OCI-LY1 (cell line): ENCODE measurements around the gene WDSUB1.

Source experiments
- H2AFZ ChIP-seq: fragments of 200-600 bp; sonication (generic), shearing (Covaris generic); 2 replicates; pipeline ENCODE4 v1.6.0; 2014; ENCODE audit warnings: antibody characterized with exemption, mild to moderate bottlenecking, low read length
- H3F3A ChIP-seq: fragments of 200-600 bp; sonication (generic), shearing (Covaris generic); 2 replicates; pipeline ENCODE4 v1.6.0; 2014; ENCODE audit warnings: mild to moderate bottlenecking, antibody characterized with exemption, low read length, moderate library complexity; ENCODE audit not compliant: insufficient read depth
- H3K27ac ChIP-seq: fragments of 200-600 bp; sonication (generic); 2 replicates; pipeline ENCODE4 v1.5.1; 2014; ENCODE audit warnings: low read length, mixed run types, mild to moderate bottlenecking, low read depth; ENCODE audit not compliant: poor library complexity, severe bottlenecking
- H3K27me3 ChIP-seq: fragments of 200-600 bp; sonication (generic); 2 replicates; pipeline ENCODE4 v1.6.0; 2014; ENCODE audit warnings: antibody characterized with exemption, mild to moderate bottlenecking, low read length, moderate library complexity; ENCODE audit not compliant: insufficient read depth
- H3K36me3 ChIP-seq: fragments of 200-600 bp; sonication (generic); 2 replicates; pipeline ENCODE4 v1.6.1; 2014; ENCODE audit warnings: mild to moderate bottlenecking, antibody characterized with exemption, low read length, moderate library complexity, mixed read lengths; ENCODE audit not compliant: insufficient read depth
- H3K4me1 ChIP-seq: fragments of 200-600 bp; sonication (generic); 2 replicates; pipeline ENCODE4 v1.5.1; 2014; ENCODE audit warnings: mild to moderate bottlenecking, low read length, moderate library complexity; ENCODE audit not compliant: insufficient read depth, severe bottlenecking
- H3K4me2 ChIP-seq: fragments of 200-600 bp; sonication (generic), shearing (Covaris generic); 2 replicates; pipeline ENCODE4 v1.6.1; 2014; ENCODE audit warnings: low read length
- H3K4me3 ChIP-seq: fragments of 200-600 bp; sonication (generic); 2 replicates; pipeline ENCODE4 v1.5.1; 2014; ENCODE audit warnings: low read length, low read depth, mild to moderate bottlenecking, mixed read lengths; ENCODE audit not compliant: poor library complexity, severe bottlenecking
- H3K79me2 ChIP-seq: fragments of 200-600 bp; shearing (Covaris generic); 2 replicates; pipeline ENCODE4 v1.6.1; 2016; ENCODE audit warnings: mixed run types, low read length, mixed read lengths; ENCODE audit not compliant: insufficient read depth
- H3K9ac ChIP-seq: fragments of 200-600 bp; sonication (generic), shearing (Covaris generic); 2 replicates; pipeline ENCODE4 v1.6.1; 2014; ENCODE audit warnings: mild to moderate bottlenecking, low read length, mixed read lengths
- H3K9me2 ChIP-seq: fragments of 200-600 bp; sonication (generic), shearing (Covaris generic); 2 replicates; pipeline ENCODE4 v1.6.1; 2014; ENCODE audit warnings: low read depth, mild to moderate bottlenecking, low read length, mixed read lengths
- H3K9me3 ChIP-seq: fragments of 200-600 bp; shearing (Covaris generic); 2 replicates; pipeline ENCODE4 v1.6.1; 2014; ENCODE audit warnings: low read length, mixed read lengths
- H4K20me1 ChIP-seq: fragments of 200-600 bp; sonication (generic), shearing (Covaris generic); 2 replicates; pipeline ENCODE4 v1.6.0; 2016; ENCODE audit warnings: mild to moderate bottlenecking, low read length; ENCODE audit not compliant: insufficient read depth
- EZH2 ChIP-seq: fragments of 200-600 bp; sonication (generic), shearing (Covaris generic); IDR thresholded peaks from 2 replicates; pipeline ENCODE4 v1.8.0; 2017; ENCODE audit warnings: borderline replicate concordance, mixed run types, mild to moderate bottlenecking, antibody characterized with exemption, low read length, moderate library complexity, mixed read lengths
- TF ChIP-seq, protein P1 (sequence below): fragments of 200-600 bp; sonication (generic), shearing (Covaris generic); IDR thresholded peaks from 2 replicates; pipeline ENCODE4 v1.5.1; 2017; ENCODE audit warnings: mild to moderate bottlenecking, antibody characterized with exemption, low read length, moderate library complexity, mixed read lengths

Gene WDSUB1, protein sequence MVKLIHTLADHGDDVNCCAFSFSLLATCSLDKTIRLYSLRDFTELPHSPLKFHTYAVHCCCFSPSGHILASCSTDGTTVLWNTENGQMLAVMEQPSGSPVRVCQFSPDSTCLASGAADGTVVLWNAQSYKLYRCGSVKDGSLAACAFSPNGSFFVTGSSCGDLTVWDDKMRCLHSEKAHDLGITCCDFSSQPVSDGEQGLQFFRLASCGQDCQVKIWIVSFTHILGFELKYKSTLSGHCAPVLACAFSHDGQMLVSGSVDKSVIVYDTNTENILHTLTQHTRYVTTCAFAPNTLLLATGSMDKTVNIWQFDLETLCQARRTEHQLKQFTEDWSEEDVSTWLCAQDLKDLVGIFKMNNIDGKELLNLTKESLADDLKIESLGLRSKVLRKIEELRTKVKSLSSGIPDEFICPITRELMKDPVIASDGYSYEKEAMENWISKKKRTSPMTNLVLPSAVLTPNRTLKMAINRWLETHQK

DNA sequence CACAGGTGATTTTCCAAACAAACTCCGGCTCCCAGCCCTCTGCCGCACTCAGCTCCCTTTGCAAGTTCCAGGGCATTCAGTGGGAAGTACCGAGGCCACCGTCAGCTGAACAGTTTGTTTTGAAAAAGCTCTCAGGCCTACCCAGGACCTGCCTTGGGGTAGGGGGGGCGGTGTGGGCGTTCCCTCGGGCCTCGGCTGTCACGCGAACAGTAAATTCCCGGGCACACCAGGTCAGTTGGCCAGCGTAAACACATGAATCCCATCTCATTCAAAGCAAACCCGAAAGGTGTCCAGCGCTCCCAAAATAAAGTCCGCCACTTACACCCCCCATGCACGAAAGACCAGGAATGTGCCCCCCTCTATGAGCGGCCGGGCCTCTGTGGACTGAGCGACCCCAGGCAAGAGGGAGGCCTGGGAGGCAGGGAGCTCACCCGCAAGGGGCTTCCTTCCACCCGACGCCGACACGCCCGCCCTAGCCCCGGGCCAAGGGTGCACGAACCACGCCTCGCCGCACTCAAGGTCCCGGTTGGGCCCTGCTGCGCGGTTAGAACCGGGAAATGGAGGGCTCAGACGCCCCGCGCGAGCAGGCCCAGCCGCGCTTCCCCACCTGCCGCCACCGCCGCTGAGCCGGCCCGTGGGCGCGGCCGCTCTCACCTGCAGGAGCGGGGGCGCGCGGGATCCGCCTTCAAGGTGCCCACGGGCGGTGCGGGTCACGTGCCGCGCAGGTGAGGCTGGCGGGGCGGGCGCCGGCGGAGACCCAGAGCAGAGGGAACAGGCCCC, at the start of gene WDSUB1:
TSS of gene WDSUB1 (minus strand) at position 775 of the 780 bp plus-strand sequence. CDS start 3,634 bp downstream, outside the sequence.
- peaks cover 18% of the 10 kb centered on the region; the same call in 1 of the 2 replicates for H3K79me2 ChIP-seq
- H3K9me3 ChIP-seq, result no peaks in the 10 kb centered on the region
- no peaks in the 10 kb centered on the region for H4K20me1 ChIP-seq
- TF ChIP-seq, protein P1, sequence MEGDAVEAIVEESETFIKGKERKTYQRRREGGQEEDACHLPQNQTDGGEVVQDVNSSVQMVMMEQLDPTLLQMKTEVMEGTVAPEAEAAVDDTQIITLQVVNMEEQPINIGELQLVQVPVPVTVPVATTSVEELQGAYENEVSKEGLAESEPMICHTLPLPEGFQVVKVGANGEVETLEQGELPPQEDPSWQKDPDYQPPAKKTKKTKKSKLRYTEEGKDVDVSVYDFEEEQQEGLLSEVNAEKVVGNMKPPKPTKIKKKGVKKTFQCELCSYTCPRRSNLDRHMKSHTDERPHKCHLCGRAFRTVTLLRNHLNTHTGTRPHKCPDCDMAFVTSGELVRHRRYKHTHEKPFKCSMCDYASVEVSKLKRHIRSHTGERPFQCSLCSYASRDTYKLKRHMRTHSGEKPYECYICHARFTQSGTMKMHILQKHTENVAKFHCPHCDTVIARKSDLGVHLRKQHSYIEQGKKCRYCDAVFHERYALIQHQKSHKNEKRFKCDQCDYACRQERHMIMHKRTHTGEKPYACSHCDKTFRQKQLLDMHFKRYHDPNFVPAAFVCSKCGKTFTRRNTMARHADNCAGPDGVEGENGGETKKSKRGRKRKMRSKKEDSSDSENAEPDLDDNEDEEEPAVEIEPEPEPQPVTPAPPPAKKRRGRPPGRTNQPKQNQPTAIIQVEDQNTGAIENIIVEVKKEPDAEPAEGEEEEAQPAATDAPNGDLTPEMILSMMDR, result no peak
- no peak for TF ChIP-seq EZH2
- peak within 1 kb of the TSS; percentile 70 for H3K27ac ChIP-seq
- H3K4me2 ChIP-seq, result peak within 1 kb of the TSS; percentile 85
- H3K4me3 ChIP-seq, result peak within 1 kb of the TSS; percentile 97
- H3K9me2 ChIP-seq, result no peaks in the 10 kb centered on the region
- H3K4me1 ChIP-seq, result peaks cover 48% of the 10 kb centered on the region
- 0 out of 2 replicates have a peak within 1 kb of the TSS, but pooled peaks have one; percentile 55 for H2AFZ ChIP-seq
- peak within 1 kb of the TSS; percentile 88 for H3K9ac ChIP-seq
- peaks cover 17% of the 10 kb centered on the region for H3K36me3 ChIP-seq
- peaks cover 7% of the 10 kb centered on the region; the same call in 1 of the 2 replicates for H3F3A ChIP-seq
- no peaks in the 10 kb centered on the region for H3K27me3 ChIP-seq

DNA sequence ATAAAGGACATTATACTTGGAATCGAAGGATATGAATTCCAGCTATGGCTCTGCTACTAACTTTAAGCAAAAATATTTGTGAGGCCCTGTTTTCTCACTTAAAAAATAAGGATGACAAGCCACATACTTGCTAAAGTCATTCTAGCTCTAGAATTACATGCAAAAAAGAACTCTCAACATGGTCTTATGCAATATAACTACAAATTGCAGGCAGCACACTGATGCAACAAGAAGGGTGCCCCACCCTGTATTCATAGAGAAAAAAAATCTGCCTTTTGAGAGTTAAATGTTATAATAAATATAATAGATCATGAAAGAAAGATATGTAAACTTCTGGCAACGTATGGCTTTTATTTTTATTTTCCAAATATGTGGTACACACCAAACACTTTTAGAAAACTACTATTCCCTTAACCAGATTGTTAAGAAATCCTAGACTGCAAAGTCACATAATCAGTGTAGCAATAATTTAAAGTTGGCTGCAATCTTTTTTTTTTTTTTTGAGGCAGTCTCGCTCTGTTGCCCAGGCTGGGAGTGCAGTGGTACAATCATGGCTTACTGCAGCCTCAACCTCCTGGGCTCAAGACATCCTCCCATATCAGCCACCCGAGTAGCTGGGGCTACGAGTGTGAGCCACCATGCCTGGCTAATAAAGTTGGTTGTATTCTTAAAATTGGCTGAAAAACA, 40.2 kb upstream of the WDSUB1 start:
- no peaks in the 10 kb centered on the region for H3K9me3 ChIP-seq
- H2AFZ ChIP-seq, result no peak overlapping the region
- H3K36me3 ChIP-seq, result no peaks in the 10 kb centered on the region
- H3K79me2 ChIP-seq, result no peaks in the 10 kb centered on the region
- no peaks in the 10 kb centered on the region for H3K27me3 ChIP-seq
- no peak overlapping the region for H3K4me2 ChIP-seq
- no peaks in the 10 kb centered on the region for H3K4me1 ChIP-seq
- H3K9me2 ChIP-seq, result no peaks in the 10 kb centered on the region
- TF ChIP-seq, protein P1, result no peak
- TF ChIP-seq EZH2, result no peak
- no peak overlapping the region for H3K27ac ChIP-seq
- no peak overlapping the region for H3K4me3 ChIP-seq
- H4K20me1 ChIP-seq, result no peaks in the 10 kb centered on the region
- H3F3A ChIP-seq, result no peaks in the 10 kb centered on the region
- H3K9ac ChIP-seq, result no peak overlapping the region

DNA sequence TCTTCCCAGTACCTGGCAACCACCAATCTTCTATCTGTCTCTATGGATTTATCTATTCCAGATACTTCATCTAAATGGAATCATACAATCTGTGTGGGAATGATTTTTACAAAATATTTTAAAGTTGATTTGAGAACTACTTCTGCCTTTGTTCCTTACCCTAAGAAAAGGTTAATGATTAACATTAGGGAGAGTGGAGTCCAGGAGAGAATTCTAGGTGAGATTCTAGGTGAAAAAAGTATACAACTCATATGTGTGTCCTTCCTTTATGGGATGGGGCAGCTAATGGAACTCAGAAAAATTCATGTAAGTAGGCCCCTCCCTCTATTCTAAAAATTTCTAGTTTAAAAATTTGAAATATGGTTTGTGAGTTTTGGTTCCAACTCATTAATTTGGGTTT, 35.9 kb upstream of the WDSUB1 start:
- Histone ChIP-seq H3K4me2 (no peak overlapping the region), H3K4me3 (no peak overlapping the region), H2AFZ (no peak overlapping the region), H3F3A (no peaks in the 10 kb centered on the region), H3K9me3 (no peaks in the 10 kb centered on the region), H3K9me2 (no peaks in the 10 kb centered on the region), H3K9ac (no peak overlapping the region), H3K27ac (no peak overlapping the region), H4K20me1 (no peaks in the 10 kb centered on the region), H3K4me1 (no peaks in the 10 kb centered on the region), H3K27me3 (no peaks in the 10 kb centered on the region), H3K36me3 (no peaks in the 10 kb centered on the region), H3K79me2 (no peaks in the 10 kb centered on the region)
- TF ChIP-seq, protein P1, result no peak
